ENCODE measurements around the gene FSD1L.
A peak's percentile ranks its signal among the peaks of the same experiment; 100 is the strongest.

Gene FSD1L

GRCh38 chr9:105447814-105448812 lies at the start of gene FSD1L:
FSD1L (plus strand) TSS chr9:105448034; CDS start chr9:105448221, 187 bp downstream.
- peak; percentile 70 for DNase-seq (ENCODE audit: low read depth, low spot score)

GRCh38 chr9:105399117-105399516 lies 48.7 kb upstream of the FSD1L start:
- DNase-seq (ENCODE audit: low read depth, low spot score), result no peak

GRCh38 chr9:105401651-105402050 lies 46.2 kb upstream of the FSD1L start:
- no peak for DNase-seq (ENCODE audit: low read depth, low spot score)

GRCh38 chr9:105403552-105404248 lies 44.1 kb upstream of the FSD1L start:
- DNase-seq (ENCODE audit: low read depth, low spot score), result no peak

- no peak for DNase-seq (ENCODE audit: low read depth, low spot score)
Measured at GRCh38 chr9:105405514-105406131, 42.2 kb upstream of the FSD1L start.

GRCh38 chr9:105406369-105406768 lies 41.5 kb upstream of the FSD1L start:
- no peak for DNase-seq (ENCODE audit: low read depth, low spot score)

- no peak for DNase-seq (ENCODE audit: low read depth, low spot score)
Measured at GRCh38 chr9:105413525-105413924, 34.3 kb upstream of the FSD1L start.

- no peak for DNase-seq (ENCODE audit: low read depth, low spot score)
Measured at GRCh38 chr9:105414947-105415661, 32.7 kb upstream of the FSD1L start.

GRCh38 chr9:105415662-105415980 lies 32.2 kb upstream of the FSD1L start:
- no peak for DNase-seq (ENCODE audit: low read depth, low spot score)

- no peak for DNase-seq (ENCODE audit: low read depth, low spot score)
Measured at GRCh38 chr9:105416840-105417239, 31.0 kb upstream of the FSD1L start.

GRCh38 chr9:105418588-105419500 lies 29.0 kb upstream of the FSD1L start:
- no peak for DNase-seq (ENCODE audit: low read depth, low spot score)

GRCh38 chr9:105419816-105420597 lies 27.8 kb upstream of the FSD1L start:
- DNase-seq (ENCODE audit: low read depth, low spot score), result no peak

GRCh38 chr9:105421154-105421553 lies 26.7 kb upstream of the FSD1L start:
- DNase-seq (ENCODE audit: low read depth, low spot score), result no peak

GRCh38 chr9:105421864-105422263 lies 26.0 kb upstream of the FSD1L start:
- DNase-seq (ENCODE audit: low read depth, low spot score), result no peak

- no peak for DNase-seq (ENCODE audit: low read depth, low spot score)
Measured at GRCh38 chr9:105425816-105426433, 21.9 kb upstream of the FSD1L start.

- DNase-seq (ENCODE audit: low read depth, low spot score), result no peak
Measured at GRCh38 chr9:105426657-105427056, 21.2 kb upstream of the FSD1L start.

- no peak for DNase-seq (ENCODE audit: low read depth, low spot score)
Measured at GRCh38 chr9:105431424-105432246, 16.2 kb upstream of the FSD1L start.

GRCh38 chr9:105432247-105432842 lies 15.5 kb upstream of the FSD1L start:
- no peak for DNase-seq (ENCODE audit: low read depth, low spot score)
